KMS-11 (cell line): ENCODE data around the gene MAN2A2.

ENCODE experiments used
- H2AFZ ChIP-seq: fragments of 200-600 bp; sonication (generic); 2 replicates; pipeline ENCODE4 v1.6.1; 2016; ENCODE audit warnings: antibody characterized with exemption, mixed run types, low read depth
- H3K27ac ChIP-seq: fragments of 200-600 bp; sonication (generic); 2 replicates; pipeline ENCODE4 v1.6.1; 2016; ENCODE audit warnings: mild to moderate bottlenecking, mixed run types
- H3K27me3 ChIP-seq: fragments of 200-600 bp; sonication (generic); 2 replicates; pipeline ENCODE4 v1.6.1; 2017; ENCODE audit warnings: mild to moderate bottlenecking, low read depth, mixed run types, moderate library complexity; ENCODE audit not compliant: insufficient read depth
- H3K36me3 ChIP-seq: fragments of 200-600 bp; sonication (generic); 2 replicates; pipeline ENCODE4 v1.6.1; 2017; ENCODE audit warnings: mild to moderate bottlenecking, mixed run types; ENCODE audit not compliant: insufficient read depth
- H3K4me1 ChIP-seq: fragments of 200-600 bp; sonication (generic); 2 replicates; pipeline ENCODE4 v1.6.1; 2016; ENCODE audit warnings: mild to moderate bottlenecking, low read depth, mixed run types; ENCODE audit not compliant: poor library complexity, severe bottlenecking
- H3K4me2 ChIP-seq: fragments of 200-600 bp; sonication (generic); 2 replicates; pipeline ENCODE4 v1.7.0; 2016; ENCODE audit warnings: mild to moderate bottlenecking, mixed run types
- H3K4me3 ChIP-seq: fragments of 200-600 bp; sonication (generic); IDR thresholded peaks from 2 replicates; pipeline ENCODE4 v1.6.1; 2017; ENCODE audit warnings: low read depth, low read length, mixed read lengths; ENCODE audit not compliant: insufficient read depth
- H3K79me2 ChIP-seq: fragments of 200-600 bp; sonication (generic); 2 replicates; pipeline ENCODE4 v1.6.1; 2016; ENCODE audit warnings: low read depth, mixed run types; ENCODE audit not compliant: insufficient read depth
- H3K9ac ChIP-seq: fragments of 200-600 bp; sonication (generic); 2 replicates; pipeline ENCODE4 v1.6.1; 2016; ENCODE audit warnings: mild to moderate bottlenecking, mixed run types
- H4K20me1 ChIP-seq: fragments of 200-600 bp; sonication (generic); 2 replicates; pipeline ENCODE4 v1.6.1; 2016; ENCODE audit warnings: mild to moderate bottlenecking, mixed run types; ENCODE audit not compliant: insufficient read depth
- TF ChIP-seq, protein P1 (sequence below): fragments of 200-600 bp; sonication (generic); conservative IDR thresholded peaks from 2 replicates; pipeline ENCODE4 v1.6.1; 2017; ENCODE audit warnings: low read depth, mild to moderate bottlenecking, antibody characterized with exemption, low read length, moderate library complexity, mixed read lengths

MAN2A2 gene

DNA sequence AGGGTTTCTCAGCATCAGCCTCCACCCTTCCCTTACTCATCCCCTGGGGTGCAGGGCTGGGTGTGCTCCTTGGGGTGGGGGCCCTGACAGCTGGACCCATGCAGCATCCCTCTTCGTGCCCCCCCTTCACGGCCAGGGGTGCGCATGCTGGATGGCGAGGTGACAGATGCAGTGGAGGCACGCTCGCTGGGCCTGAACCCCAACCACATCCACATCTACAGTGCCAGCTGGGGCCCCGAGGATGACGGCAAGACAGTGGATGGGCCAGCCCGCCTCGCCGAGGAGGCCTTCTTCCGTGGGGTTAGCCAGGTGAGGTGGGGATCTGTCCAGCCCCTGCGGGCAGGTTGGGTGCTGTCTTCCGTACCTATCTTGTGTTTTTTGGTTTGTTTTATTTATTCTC lies 25.1 kb upstream of the MAN2A2 start:
- H3K9ac ChIP-seq, result no peak overlapping the region
- TF ChIP-seq, protein P1, sequence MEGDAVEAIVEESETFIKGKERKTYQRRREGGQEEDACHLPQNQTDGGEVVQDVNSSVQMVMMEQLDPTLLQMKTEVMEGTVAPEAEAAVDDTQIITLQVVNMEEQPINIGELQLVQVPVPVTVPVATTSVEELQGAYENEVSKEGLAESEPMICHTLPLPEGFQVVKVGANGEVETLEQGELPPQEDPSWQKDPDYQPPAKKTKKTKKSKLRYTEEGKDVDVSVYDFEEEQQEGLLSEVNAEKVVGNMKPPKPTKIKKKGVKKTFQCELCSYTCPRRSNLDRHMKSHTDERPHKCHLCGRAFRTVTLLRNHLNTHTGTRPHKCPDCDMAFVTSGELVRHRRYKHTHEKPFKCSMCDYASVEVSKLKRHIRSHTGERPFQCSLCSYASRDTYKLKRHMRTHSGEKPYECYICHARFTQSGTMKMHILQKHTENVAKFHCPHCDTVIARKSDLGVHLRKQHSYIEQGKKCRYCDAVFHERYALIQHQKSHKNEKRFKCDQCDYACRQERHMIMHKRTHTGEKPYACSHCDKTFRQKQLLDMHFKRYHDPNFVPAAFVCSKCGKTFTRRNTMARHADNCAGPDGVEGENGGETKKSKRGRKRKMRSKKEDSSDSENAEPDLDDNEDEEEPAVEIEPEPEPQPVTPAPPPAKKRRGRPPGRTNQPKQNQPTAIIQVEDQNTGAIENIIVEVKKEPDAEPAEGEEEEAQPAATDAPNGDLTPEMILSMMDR, result no peak
- H3K4me2 ChIP-seq, result no peak overlapping the region
- H3K27ac ChIP-seq, result no peak overlapping the region
- H3K4me1 ChIP-seq, result peaks cover 11% of the 10 kb centered on the region
- no peak overlapping the region for H2AFZ ChIP-seq
- peaks cover 15% of the 10 kb centered on the region; the same call in 1 of the 2 replicates for H3K79me2 ChIP-seq
- H3K36me3 ChIP-seq, result no peaks in the 10 kb centered on the region; the same call in 1 of the 2 replicates
- H3K4me3 ChIP-seq, result no peak overlapping the region
- no peaks in the 10 kb centered on the region for H4K20me1 ChIP-seq
- no peaks in the 10 kb centered on the region for H3K27me3 ChIP-seq

GRCh38 chr15:90878660-90879059 lies 24.4 kb upstream of the MAN2A2 start:
- H3K4me2 ChIP-seq, result no peak overlapping the region
- H3K9ac ChIP-seq, result no peak overlapping the region
- no peak overlapping the region for H3K4me3 ChIP-seq
- H2AFZ ChIP-seq, result no peak overlapping the region
- TF ChIP-seq, protein P1, result no peak
- no peaks in the 10 kb centered on the region for H4K20me1 ChIP-seq
- H3K27ac ChIP-seq, result no peak overlapping the region
- peaks cover 8% of the 10 kb centered on the region; the same call in 1 of the 2 replicates for H3K79me2 ChIP-seq
- no peaks in the 10 kb centered on the region; the same call in 1 of the 2 replicates for H3K36me3 ChIP-seq
- peaks cover 5% of the 10 kb centered on the region for H3K4me1 ChIP-seq
- H3K27me3 ChIP-seq, result no peaks in the 10 kb centered on the region

DNA sequence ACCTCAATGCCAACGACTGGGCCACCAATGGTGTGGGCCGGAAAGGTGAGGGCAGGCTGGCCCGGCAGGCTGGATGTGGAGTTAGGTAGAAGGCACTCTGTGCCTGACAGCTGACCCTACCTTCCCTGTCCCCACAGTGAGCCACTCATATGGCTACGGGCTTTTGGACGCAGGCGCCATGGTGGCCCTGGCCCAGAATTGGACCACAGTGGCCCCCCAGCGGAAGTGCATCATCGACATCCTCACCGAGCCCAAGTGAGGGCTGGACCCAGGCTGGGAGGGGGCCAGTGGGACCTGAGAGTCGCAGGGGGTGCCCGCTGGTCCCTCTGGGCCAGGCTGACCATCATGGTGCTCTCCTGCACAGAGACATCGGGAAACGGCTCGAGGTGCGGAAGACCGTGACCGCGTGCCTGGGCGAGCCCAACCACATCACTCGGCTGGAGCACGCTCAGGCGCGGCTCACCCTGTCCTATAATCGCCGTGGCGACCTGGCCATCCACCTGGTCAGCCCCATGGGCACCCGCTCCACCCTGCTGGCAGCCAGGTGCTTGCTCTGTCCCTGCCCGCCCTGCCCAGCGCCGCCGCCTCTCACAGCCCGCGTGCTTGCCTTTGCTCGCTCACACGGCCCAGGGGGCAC lies 23.3 kb upstream of the MAN2A2 start:
- no peak overlapping the region for H3K27ac ChIP-seq
- H3K36me3 ChIP-seq, result no peaks in the 10 kb centered on the region; the same call in 1 of the 2 replicates
- no peaks in the 10 kb centered on the region for H3K27me3 ChIP-seq
- H2AFZ ChIP-seq, result no peak overlapping the region
- H3K4me3 ChIP-seq, result no peak overlapping the region
- H3K4me1 ChIP-seq, result no peaks in the 10 kb centered on the region
- no peak overlapping the region for H3K4me2 ChIP-seq
- H3K9ac ChIP-seq, result no peak overlapping the region
- no peaks in the 10 kb centered on the region for H4K20me1 ChIP-seq
- TF ChIP-seq, protein P1, result no peak
- H3K79me2 ChIP-seq, result no peaks in the 10 kb centered on the region

DNA sequence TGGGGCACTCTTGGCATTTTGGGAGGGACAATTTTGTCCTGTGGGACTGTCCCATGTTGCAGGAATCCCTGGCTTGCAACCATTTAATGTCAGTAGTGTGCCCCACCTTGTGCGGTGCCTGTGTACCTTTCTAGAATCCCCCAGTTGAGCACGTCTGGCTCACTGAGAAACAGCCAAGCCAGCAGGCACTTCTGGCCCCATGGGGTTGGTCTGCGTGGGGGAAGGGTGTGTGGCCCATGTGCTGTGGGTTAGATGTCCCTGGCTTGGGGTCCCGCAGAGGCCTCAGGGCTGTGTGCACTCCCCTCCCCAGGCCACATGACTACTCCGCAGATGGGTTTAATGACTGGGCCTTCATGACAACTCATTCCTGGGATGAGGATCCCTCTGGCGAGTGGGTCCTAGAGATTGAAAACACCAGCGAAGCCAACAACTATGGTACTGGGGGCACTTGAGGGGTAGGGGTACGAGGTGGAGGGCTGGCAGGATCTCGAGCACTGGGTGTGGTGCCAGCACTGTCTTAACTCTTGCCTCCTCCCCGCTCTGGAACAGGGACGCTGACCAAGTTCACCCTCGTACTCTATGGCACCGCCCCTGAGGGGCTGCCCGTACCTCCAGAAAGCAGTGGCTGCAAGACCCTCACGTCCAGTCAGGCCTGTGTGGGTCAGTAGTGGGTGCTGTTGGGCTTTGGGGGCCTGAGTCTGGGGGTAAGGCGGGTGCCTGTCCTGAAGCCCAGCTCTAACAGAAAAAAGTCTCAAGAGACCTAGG lies 22.5 kb upstream of the MAN2A2 start:
- Histone ChIP-seq H3K27me3 (no peaks in the 10 kb centered on the region), H3K4me2 (no peak overlapping the region), H3K9ac (no peak overlapping the region), H2AFZ (no peak overlapping the region), H4K20me1 (no peaks in the 10 kb centered on the region), H3K4me1 (peaks cover under 1% of the 10 kb centered on the region), H3K27ac (no peak overlapping the region), H3K4me3 (no peak overlapping the region), H3K36me3 (no peaks in the 10 kb centered on the region; the same call in 1 of the 2 replicates), H3K79me2 (no peaks in the 10 kb centered on the region)
- TF ChIP-seq, protein P1, result no peak
